Measurements from ENCODE around the gene GZMM.

DNA sequence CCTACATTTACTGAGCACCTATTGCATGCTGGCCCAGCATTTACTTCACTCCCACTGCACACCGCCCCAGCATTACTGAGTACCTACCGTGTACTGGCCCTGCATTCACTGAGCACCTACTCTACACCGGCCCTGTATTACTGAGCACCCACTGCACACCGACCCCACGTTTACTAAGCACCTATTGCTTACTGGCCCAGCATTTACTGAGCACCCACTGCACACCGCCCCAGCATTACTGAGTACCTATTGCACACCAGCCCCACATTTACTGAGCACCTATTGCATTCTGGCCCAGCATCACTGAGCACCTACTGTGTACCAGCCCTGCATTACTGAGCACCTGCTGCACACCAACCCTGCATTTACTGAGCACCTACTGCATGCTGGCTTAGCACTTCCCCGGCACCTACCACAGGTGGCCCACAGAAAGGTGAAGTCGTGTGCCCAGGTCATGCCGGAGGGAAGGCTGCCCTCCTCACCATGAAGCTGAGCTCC, 29.6 kb upstream of the GZMM start:
- TF ChIP-seq POLR2A (IDR thresholded peaks at IDR 0.05): no peak
- TF ChIP-seq, protein P1, sequence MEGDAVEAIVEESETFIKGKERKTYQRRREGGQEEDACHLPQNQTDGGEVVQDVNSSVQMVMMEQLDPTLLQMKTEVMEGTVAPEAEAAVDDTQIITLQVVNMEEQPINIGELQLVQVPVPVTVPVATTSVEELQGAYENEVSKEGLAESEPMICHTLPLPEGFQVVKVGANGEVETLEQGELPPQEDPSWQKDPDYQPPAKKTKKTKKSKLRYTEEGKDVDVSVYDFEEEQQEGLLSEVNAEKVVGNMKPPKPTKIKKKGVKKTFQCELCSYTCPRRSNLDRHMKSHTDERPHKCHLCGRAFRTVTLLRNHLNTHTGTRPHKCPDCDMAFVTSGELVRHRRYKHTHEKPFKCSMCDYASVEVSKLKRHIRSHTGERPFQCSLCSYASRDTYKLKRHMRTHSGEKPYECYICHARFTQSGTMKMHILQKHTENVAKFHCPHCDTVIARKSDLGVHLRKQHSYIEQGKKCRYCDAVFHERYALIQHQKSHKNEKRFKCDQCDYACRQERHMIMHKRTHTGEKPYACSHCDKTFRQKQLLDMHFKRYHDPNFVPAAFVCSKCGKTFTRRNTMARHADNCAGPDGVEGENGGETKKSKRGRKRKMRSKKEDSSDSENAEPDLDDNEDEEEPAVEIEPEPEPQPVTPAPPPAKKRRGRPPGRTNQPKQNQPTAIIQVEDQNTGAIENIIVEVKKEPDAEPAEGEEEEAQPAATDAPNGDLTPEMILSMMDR (IDR thresholded peaks at IDR 0.05): no peak

Data from body of pancreas (tissue), 4 donors.